Measurements from ENCODE around the gene HIP1. TPM values are rescaled to one million over a fixed set of nuclear protein-coding genes. Genes with fewer than 3 reads are reported as not detected.
"Not testable (repeated sequence)": the region's sequence is repeated elsewhere in the genome, so short reads cannot be mapped to it uniquely, and the experiment has no call there.

The HIP1 gene
- total RNA-seq: 1 to 10 TPM; 3.0 to 7.8 TPM

- no peak for DNase-seq (ENCODE audit: low spot score in 2 of 2)
- Mint-ChIP-seq H3K27ac (peak within 1 kb of the TSS; percentile 82 to 95), H3K36me3 (no peaks in the 10 kb centered on the region), H3K9me3 (no peaks in the 10 kb centered on the region)
- no peak for ATAC-seq
Observed at GRCh38 chr7:75738604-75738974, at the start of gene HIP1. TSS of gene HIP1 (minus strand) at chr7:75738941. CDS start at chr7:75738920, 21 bp downstream.

- H3K27ac Mint-ChIP-seq; ATAC-seq; DNase-seq (ENCODE audit: low spot score in 2 of 2); H3K9me3 Mint-ChIP-seq; H3K36me3 Mint-ChIP-seq: not testable (repeated sequence)
Observed at GRCh38 chr7:75788154-75788847, 49.6 kb upstream of the HIP1 start.

GRCh38 chr7:75783058-75783457, 44.3 kb upstream of the HIP1 start:
- not testable (repeated sequence) for DNase-seq (ENCODE audit: low spot score in 2 of 2); H3K36me3 Mint-ChIP-seq; ATAC-seq; H3K27ac Mint-ChIP-seq; H3K9me3 Mint-ChIP-seq

DNA sequence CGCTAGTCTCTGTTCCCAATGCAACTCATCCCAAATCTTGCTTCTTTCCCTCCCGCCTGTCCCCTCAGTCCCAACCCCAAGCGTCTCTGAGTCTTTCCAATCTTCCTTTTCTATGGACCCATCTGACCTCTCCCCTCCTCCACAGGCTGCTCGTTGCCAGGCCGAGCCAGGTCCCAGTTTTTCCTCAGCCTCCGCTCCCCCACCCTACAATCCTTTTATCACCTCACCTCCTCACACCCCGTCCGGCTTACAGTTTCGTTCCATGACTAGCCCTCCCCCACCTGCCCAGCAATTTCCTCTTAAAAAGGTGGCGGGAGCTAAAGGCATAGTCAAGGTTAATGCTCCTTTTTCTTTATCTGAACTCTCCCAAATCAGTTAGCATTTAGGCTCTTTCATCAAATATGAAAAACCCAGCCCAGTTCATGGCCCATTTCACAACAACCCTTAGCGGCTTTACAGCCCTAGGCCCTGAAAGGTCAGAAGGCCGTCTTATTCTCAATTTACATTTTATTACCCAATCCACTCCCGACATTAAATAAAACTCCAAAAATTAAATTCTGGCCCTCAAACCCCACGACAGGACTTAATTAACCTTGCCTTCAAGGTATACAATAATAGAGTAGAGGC, 42.0 kb upstream of the HIP1 start:
- not testable (repeated sequence) for DNase-seq (ENCODE audit: low spot score in 2 of 2); H3K9me3 Mint-ChIP-seq; H3K36me3 Mint-ChIP-seq; ATAC-seq; H3K27ac Mint-ChIP-seq

GRCh38 chr7:75779516-75779915, 40.8 kb upstream of the HIP1 start:
- not testable (repeated sequence) for H3K27ac Mint-ChIP-seq; DNase-seq (ENCODE audit: low spot score in 2 of 2); H3K36me3 Mint-ChIP-seq; ATAC-seq; H3K9me3 Mint-ChIP-seq

- not testable (repeated sequence) for H3K36me3 Mint-ChIP-seq; H3K9me3 Mint-ChIP-seq; DNase-seq (ENCODE audit: low spot score in 2 of 2); ATAC-seq
- H3K27ac Mint-ChIP-seq: peak overlapping the region in 1 of 2 donors; percentile 47
Observed at GRCh38 chr7:75779035-75779434, 40.3 kb upstream of the HIP1 start.

DNA sequence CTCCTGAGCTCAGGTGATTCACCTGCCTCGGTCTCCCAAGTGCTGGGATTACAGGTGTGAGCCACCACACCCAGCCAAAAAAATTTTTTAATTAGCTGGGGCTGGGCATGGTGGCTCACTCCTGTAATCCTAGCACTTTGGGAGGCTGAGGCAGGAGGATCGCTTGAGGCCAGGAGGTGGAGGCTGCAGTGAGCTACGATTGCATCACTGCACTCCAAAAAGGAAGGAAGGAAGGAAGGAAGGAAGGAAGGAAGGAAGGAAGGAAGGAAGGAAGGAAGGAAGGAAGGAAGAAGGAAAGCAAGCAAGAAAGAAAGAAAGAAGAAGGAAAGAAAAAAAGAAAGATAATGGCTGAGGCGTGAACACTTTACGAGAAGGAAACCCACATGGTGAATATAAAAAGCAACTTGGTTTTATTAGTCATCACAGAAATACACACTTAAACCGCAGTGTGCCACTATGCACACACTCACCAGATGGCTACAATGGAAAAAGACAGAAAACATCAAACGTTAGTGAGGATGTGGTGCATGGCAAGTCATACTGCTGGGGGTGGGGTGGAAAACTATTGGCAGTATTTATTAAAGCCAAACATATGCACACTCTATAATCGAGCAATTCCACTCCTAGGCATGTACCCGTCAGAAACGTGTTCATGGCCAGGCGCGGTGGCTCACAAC, 37.7 kb upstream of the HIP1 start:
- ATAC-seq (peak; percentile 94 to 98), DNase-seq (ENCODE audit: low spot score in 2 of 2) (peak; percentile 62 to 63)
- Mint-ChIP-seq H3K9me3 (peaks cover 0 to 5% of the 10 kb centered on the region in 2 donors), H3K27ac (peak overlapping the region; percentile 61 to 72), H3K36me3 (no peaks in the 10 kb centered on the region)

DNA sequence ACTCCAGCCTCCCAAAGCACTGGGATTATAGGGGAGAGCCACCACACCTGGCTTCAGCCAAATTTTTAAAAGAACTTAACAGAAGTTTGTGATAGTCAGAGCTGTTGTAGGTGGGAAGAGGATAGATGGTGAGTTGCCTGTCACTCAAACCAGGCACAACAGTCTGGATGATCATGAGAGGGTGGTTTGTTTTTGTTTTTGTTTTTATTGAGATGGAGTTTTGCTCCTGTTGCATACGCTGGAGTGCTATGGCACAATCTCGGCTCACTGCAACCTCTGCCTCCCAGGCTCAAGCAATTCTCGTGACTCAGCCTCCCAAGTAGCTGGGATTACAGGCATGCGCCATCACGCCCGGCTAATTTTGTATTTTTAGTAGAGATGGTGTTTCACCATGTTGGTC, 35.2 kb upstream of the HIP1 start:
- H3K36me3 Mint-ChIP-seq; H3K27ac Mint-ChIP-seq; H3K9me3 Mint-ChIP-seq; ATAC-seq; DNase-seq (ENCODE audit: low spot score in 2 of 2): not testable (repeated sequence)

GRCh38 chr7:75772081-75773077, 33.6 kb upstream of the HIP1 start, which contains the start of gene CCL26:
TSS of gene CCL26 (minus strand) at chr7:75772211. CDS start at chr7:75772176, 35 bp downstream.
- H3K36me3 Mint-ChIP-seq: no peaks in the 10 kb centered on the region
- H3K27ac Mint-ChIP-seq: no peak within 1 kb of the TSS
- ATAC-seq (no peak), DNase-seq (ENCODE audit: low spot score in 2 of 2) (no peak)
- H3K9me3 Mint-ChIP-seq: no peaks in the 10 kb centered on the region

- DNase-seq (ENCODE audit: low spot score in 2 of 2): no peak
- ATAC-seq: no peak
- no peaks in the 10 kb centered on the region for H3K36me3 Mint-ChIP-seq
- H3K9me3 Mint-ChIP-seq: no peaks in the 10 kb centered on the region
- no peak overlapping the region for H3K27ac Mint-ChIP-seq
Observed at GRCh38 chr7:75771224-75771623, 32.5 kb upstream of the HIP1 start.

DNA sequence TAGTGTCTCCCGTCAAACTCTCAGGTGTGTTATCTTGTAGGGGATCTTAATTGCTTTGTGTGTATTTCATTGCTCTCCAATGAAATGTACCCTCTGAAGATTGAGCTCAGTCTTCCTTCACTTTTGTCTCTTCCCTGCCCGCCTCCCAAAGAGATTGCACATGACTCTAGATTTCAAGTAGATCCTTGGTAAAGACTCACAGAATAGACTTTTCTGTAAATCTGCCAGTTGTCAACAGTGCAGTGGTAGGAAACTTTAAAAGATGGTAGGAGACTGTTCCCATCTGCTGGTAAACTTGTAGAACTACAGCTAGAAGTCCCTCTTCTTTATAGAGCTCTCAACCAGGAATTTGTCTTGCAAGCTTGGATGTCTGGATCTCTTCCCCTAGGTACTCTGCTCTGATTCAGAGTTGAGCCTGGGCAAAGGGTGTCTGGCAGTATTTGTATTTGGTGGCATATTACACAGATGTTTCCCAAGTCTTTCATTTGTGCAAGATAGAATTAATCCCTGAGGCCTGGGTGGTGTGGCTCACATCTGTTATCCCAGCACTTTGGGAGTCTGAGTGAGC, 23.7 kb upstream of the HIP1 start:
- no peaks in the 10 kb centered on the region for H3K36me3 Mint-ChIP-seq
- H3K9me3 Mint-ChIP-seq: no peaks in the 10 kb centered on the region
- ATAC-seq (peak; percentile 68 to 75), DNase-seq (ENCODE audit: low spot score in 2 of 2) (no peak)
- H3K27ac Mint-ChIP-seq: no peak overlapping the region

GRCh38 chr7:75761801-75762200, 23.1 kb upstream of the HIP1 start:
- DNase-seq (ENCODE audit: low spot score in 2 of 2); H3K27ac Mint-ChIP-seq; ATAC-seq; H3K36me3 Mint-ChIP-seq; H3K9me3 Mint-ChIP-seq: not testable (repeated sequence)

- no peak for ATAC-seq
- no peak for DNase-seq (ENCODE audit: low spot score in 2 of 2)
- no peak overlapping the region for H3K27ac Mint-ChIP-seq
- H3K36me3 Mint-ChIP-seq: no peaks in the 10 kb centered on the region
- H3K9me3 Mint-ChIP-seq: no peaks in the 10 kb centered on the region
Observed at GRCh38 chr7:75758491-75758890, 19.8 kb upstream of the HIP1 start.

GRCh38 chr7:75757860-75758259, 19.1 kb upstream of the HIP1 start:
- ATAC-seq: no peak
- Mint-ChIP-seq H3K27ac (no peak overlapping the region), H3K36me3 (no peaks in the 10 kb centered on the region), H3K9me3 (no peaks in the 10 kb centered on the region)
- DNase-seq (ENCODE audit: low spot score in 2 of 2): no peak

DNA sequence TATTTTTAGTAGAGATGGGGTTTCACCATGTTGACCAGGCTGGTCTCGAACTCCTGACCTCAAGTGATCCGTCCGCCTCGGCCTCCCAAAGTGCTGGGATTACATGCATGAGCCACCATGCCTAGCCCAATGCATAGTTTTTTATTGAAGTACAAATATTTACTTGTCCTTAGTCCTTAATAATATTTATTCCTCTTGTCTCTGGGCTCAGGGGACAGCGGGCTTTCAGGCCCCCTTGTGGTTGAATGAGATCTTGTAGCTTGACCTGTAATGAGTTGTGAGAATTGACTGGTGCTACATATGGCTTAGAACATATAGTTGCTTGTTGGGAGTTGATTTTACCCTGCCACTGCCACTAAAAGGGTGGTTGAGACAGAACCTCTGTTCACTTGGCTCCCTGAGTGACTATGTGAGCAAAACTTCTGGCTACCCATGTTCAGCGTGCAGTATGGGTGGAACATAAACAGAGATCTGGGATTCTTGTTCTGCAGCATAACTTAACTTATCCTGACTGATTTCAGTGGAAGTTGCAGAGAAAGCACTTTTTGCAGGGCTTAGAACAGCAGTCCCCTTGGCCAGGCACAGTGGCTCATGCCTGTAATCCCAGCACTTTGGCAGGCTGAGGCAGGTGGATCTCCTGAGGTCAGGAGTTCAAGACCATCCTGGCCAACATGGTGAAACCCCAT, 18.4 kb upstream of the HIP1 start:
- ATAC-seq (no peak), DNase-seq (ENCODE audit: low spot score in 2 of 2) (no peak)
- Mint-ChIP-seq H3K9me3 (no peaks in the 10 kb centered on the region), H3K27ac (no peak overlapping the region), H3K36me3 (no peaks in the 10 kb centered on the region)
